ENCODE data around the gene OXER1. TPM values are rescaled to one million over a fixed set of nuclear protein-coding genes. Genes with fewer than 3 reads are reported as not detected.

OXER1 gene
- total RNA-seq, 4 donors from 2014 or later, result 0.56 TPM; not detected in 3

DNA sequence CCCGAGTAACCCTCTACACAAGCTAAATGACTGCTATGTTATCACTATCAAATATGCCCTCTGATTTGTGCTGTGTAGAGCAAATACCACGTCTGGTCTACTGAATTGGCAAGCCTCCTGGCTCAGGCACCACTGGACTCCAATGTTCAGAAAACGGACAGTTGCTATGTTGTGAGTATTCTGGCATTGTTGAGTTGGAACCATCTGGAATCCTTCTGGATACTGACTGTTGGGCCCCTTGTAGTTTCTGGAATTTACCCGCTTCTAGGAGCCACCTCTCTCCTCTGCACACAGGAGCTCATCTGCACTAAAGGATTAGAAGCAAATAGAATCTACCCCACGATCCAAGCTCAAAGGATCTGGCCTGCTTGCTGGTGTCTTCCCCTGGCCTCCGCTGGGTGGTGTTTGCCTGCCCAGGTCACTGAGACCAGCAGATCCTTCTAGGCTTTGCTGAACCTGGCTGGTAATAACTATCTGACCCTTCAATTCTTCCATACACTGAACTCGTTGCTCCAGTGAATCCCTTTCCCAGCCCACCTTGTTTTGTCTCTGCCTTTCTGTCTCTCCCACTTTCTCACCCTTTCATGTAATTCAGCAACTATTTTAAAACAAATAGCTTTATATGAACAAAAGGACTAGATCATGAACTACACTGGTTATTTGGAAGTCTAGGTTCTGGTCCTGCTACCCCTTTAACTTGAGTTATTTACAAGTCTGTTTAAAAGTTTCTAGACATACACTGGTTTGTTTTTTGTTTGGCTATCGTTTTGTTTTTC lies 30.5 kb upstream of the OXER1 start:
- Histone ChIP-seq H3K4me3 (no peak overlapping the region), H3K4me1 (peaks cover 6 to 7% of the 10 kb centered on the region in 2 donors), H3K9me3 (no peaks in the 10 kb centered on the region), H3K27ac (peak overlapping the region in 2 of 4 donors; percentile 75 to 80), H3K27me3 (peaks cover 3 to 28% (median 21%) of the 10 kb centered on the region in 3 donors), H3K36me3 (no peaks in the 10 kb centered on the region)
- TF ChIP-seq CTCF (IDR thresholded peaks at IDR 0.05 in 4 of 5, conservative IDR thresholded peaks at IDR 0.05 in 1 of 5) (peak in 1 of 5 experiments; percentile 27), POLR2A (IDR thresholded peaks at IDR 0.05) (no peak)
- intact Hi-C loops (cut with DNase I; ENCODE audit: low total_unique reads), result no loop called here
- in situ Hi-C loops (cut with MboI; ENCODE audit: low sequenced_read_pairs in 4 of 4), result no loop called here
- DNase-seq (no peak), ATAC-seq (no peak)

GRCh38 chr2:42793334-42794270 lies 29.7 kb upstream of the OXER1 start:
- intact Hi-C loops (cut with DNase I; ENCODE audit: low total_unique reads), result no loop called here
- H3K4me3 ChIP-seq, result peak overlapping the region; percentile 53 to 69 (median 59)
- no peak for ATAC-seq
- peak overlapping the region; percentile 66 to 80 (median 74) for H3K27ac ChIP-seq
- no peaks in the 10 kb centered on the region for H3K36me3 ChIP-seq
- peaks cover 6 to 7% of the 10 kb centered on the region in 2 donors for H3K4me1 ChIP-seq
- in situ Hi-C loops (cut with MboI; ENCODE audit: low sequenced_read_pairs in 4 of 4), result no loop called here
- H3K9me3 ChIP-seq, result no peaks in the 10 kb centered on the region
- no peak for DNase-seq
- peaks cover 3 to 28% (median 21%) of the 10 kb centered on the region in 3 donors for H3K27me3 ChIP-seq
- no peak for TF ChIP-seq POLR2A (IDR thresholded peaks at IDR 0.05)
- TF ChIP-seq CTCF (IDR thresholded peaks at IDR 0.05 in 4 of 5, conservative IDR thresholded peaks at IDR 0.05 in 1 of 5), result no peak

DNA sequence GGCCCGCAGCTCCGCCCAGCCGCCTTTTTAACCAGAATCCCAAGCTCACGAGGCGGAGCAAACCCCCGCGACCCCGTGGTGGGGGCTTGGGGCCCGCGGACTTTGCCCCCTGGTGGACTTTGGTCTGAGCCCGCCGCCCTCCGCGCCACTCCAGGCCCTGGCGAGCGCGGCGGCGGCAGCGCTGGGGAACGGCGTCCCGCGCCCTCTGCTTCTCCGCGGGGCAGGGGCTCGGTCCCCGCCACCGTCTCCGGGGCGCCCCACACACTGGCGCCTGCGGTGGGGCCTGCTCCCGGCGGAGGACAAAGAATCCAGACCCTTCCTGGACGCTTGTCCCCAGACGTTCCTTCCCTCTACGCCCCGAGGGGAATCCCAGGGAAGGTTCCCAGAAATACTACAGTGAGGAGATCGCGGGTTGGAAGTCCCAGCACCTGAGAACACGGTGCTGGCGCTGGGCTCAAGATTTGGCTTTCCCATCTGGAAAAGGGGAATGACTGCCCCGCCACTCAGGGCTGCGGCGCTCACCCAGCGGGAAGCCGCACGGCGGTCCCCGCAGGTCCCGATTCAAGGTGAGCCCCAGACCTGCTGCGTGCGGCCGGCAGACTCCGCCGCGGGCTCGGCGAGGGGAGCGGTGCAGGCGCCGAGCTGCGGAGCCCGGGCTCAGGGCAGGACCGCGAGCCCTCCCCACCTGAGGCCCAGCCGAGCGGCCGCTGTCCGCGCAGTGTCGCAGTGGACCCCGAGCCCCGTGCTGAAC lies 28.8 kb upstream of the OXER1 start, which contains the start of gene HAAO:
Gene HAAO, minus strand, starts transcription at position 1 of the 751 bp plus-strand sequence. CDS start 47 bp downstream, outside the sequence.
- intact Hi-C loops (cut with DNase I; ENCODE audit: low total_unique reads), result no loop called here
- Histone ChIP-seq H3K27me3 (peaks cover 3 to 28% (median 21%) of the 10 kb centered on the region in 3 donors), H3K4me1 (peaks cover 6 to 7% of the 10 kb centered on the region in 2 donors), H3K27ac (peak within 1 kb of the TSS; percentile 66 to 80 (median 74)), H3K4me3 (peak within 1 kb of the TSS; percentile 53 to 69 (median 59)), H3K36me3 (no peaks in the 10 kb centered on the region), H3K9me3 (no peaks in the 10 kb centered on the region)
- TF ChIP-seq POLR2A (IDR thresholded peaks at IDR 0.05) (no peak), CTCF (IDR thresholded peaks at IDR 0.05 in 4 of 5, conservative IDR thresholded peaks at IDR 0.05 in 1 of 5) (peak in 2 of 5 experiments; percentile 3 to 28)
- in situ Hi-C loops (cut with MboI; ENCODE audit: low sequenced_read_pairs in 4 of 4), result no loop called here
- ATAC-seq (peak; percentile 38 to 53), DNase-seq (no peak)

GRCh38 chr2:42792087-42792582 lies 28.2 kb upstream of the OXER1 start:
- Histone ChIP-seq H3K27ac (peak overlapping the region; percentile 66 to 80 (median 74)), H3K4me3 (peak overlapping the region; percentile 53 to 69 (median 59)), H3K36me3 (no peaks in the 10 kb centered on the region), H3K9me3 (no peaks in the 10 kb centered on the region), H3K27me3 (peaks cover 3 to 28% (median 21%) of the 10 kb centered on the region in 3 donors), H3K4me1 (peaks cover 6 to 7% of the 10 kb centered on the region in 2 donors)
- in situ Hi-C loops (cut with MboI; ENCODE audit: low sequenced_read_pairs in 4 of 4), result no loop called here
- TF ChIP-seq CTCF (IDR thresholded peaks at IDR 0.05 in 4 of 5, conservative IDR thresholded peaks at IDR 0.05 in 1 of 5) (no peak), POLR2A (IDR thresholded peaks at IDR 0.05) (no peak)
- no peak for DNase-seq
- ATAC-seq, result peak; percentile 34 to 51
- intact Hi-C loops (cut with DNase I; ENCODE audit: low total_unique reads), result no loop called here
